H1 (cell line): ENCODE measurements around the gene BCAS1. TPM values are rescaled to one million over a fixed set of nuclear protein-coding genes. Genes with fewer than 3 reads are reported as not detected.

Experiments
- POLR2A ChIP-seq, 2 experiments: IDR thresholded peaks; 1 replicate in 1 of 2; 2 replicates in 1 of 2; pipeline ENCODE4 v1.6.1; 2011; ENCODE audit warnings: low read depth in 2 of 2, low read length in 2 of 2, mild to moderate bottlenecking in 2 of 2; ENCODE audit errors: control extremely low read depth in 1 of 2
- TAF1 ChIP-seq: IDR thresholded peaks from 2 replicates; pipeline ENCODE4 v1.6.1; 2011; ENCODE audit warnings: mild to moderate bottlenecking, low read depth, low read length
- TBP ChIP-seq: IDR thresholded peaks from 2 replicates; pipeline ENCODE4 v1.6.1; 2011; ENCODE audit warnings: low read depth, low read length, improper control_type of control experiment
- polyA plus RNA-seq, 7 experiments: library from polyadenylated mRNA; depleted of rRNA in 3 of 7; stranded (reverse) in 5 of 7; unstranded in 2 of 7; fragments of >200 nt in 5 of 7; fragments of 200-250 nt in 2 of 7; gene quantifications; 1 replicate in 5 of 7; 2 replicates in 1 of 7; 4 replicates in 1 of 7; pipeline versions ENCODE4 v1.2.1 to v1.2.3, GENCODE V29; 2011 to 2013; ENCODE audit warnings: missing spikeins in 2 of 7, mixed read lengths in 2 of 7
- total RNA-seq: library from RNA; stranded (reverse); fragmentation: NEBNext Ultra II Directional; extraction: Animal tissue kit (Norgen Biotek cat#: 25700); gene quantifications from 2 replicates; pipeline ENCODE4 v1.2.1, GENCODE V29; 2021
- TF ChIP-seq, protein P1 (sequence below): fragments of 300-600 bp; sonication (generic); IDR thresholded peaks from 2 replicates; pipeline ENCODE4 v1.7.1; 2012; ENCODE audit warnings: low read length, moderate library complexity, mild to moderate bottlenecking, inconsistent platforms; ENCODE audit not compliant: insufficient replicate concordance
- TF ChIP-seq, protein P2 (sequence below): IDR thresholded peaks from 2 replicates; pipeline ENCODE4 v1.6.1; 2012; ENCODE audit warnings: low read length, inconsistent platforms

Gene BCAS1
- total and polyA plus RNA-seq, 2 of the 8 experiments (the other 6 are each of a cell fraction or from before 2014, with no cell fraction given) = 0.06 to 0.19 TPM

DNA sequence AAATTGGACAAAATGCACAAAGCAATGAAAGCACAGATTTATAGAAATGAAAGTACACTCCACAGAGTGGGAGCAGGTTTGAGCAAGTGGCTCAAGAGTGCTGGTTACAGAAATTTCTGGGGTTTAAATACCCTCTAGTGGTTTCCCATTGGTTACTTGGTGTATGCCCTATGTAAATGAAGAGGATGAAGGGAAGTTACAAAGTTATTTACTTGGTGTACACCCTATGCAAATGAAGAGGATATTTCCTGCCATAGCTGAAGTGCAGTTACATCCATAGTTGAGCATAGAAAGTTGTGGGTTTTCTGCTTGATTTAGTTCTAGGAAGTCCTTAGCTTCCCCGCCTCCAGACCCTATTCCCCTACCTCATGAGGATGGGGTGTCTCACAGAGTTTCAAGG, 22.7 kb downstream of the BCAS1 start (continued):
- TF ChIP-seq, protein P1, sequence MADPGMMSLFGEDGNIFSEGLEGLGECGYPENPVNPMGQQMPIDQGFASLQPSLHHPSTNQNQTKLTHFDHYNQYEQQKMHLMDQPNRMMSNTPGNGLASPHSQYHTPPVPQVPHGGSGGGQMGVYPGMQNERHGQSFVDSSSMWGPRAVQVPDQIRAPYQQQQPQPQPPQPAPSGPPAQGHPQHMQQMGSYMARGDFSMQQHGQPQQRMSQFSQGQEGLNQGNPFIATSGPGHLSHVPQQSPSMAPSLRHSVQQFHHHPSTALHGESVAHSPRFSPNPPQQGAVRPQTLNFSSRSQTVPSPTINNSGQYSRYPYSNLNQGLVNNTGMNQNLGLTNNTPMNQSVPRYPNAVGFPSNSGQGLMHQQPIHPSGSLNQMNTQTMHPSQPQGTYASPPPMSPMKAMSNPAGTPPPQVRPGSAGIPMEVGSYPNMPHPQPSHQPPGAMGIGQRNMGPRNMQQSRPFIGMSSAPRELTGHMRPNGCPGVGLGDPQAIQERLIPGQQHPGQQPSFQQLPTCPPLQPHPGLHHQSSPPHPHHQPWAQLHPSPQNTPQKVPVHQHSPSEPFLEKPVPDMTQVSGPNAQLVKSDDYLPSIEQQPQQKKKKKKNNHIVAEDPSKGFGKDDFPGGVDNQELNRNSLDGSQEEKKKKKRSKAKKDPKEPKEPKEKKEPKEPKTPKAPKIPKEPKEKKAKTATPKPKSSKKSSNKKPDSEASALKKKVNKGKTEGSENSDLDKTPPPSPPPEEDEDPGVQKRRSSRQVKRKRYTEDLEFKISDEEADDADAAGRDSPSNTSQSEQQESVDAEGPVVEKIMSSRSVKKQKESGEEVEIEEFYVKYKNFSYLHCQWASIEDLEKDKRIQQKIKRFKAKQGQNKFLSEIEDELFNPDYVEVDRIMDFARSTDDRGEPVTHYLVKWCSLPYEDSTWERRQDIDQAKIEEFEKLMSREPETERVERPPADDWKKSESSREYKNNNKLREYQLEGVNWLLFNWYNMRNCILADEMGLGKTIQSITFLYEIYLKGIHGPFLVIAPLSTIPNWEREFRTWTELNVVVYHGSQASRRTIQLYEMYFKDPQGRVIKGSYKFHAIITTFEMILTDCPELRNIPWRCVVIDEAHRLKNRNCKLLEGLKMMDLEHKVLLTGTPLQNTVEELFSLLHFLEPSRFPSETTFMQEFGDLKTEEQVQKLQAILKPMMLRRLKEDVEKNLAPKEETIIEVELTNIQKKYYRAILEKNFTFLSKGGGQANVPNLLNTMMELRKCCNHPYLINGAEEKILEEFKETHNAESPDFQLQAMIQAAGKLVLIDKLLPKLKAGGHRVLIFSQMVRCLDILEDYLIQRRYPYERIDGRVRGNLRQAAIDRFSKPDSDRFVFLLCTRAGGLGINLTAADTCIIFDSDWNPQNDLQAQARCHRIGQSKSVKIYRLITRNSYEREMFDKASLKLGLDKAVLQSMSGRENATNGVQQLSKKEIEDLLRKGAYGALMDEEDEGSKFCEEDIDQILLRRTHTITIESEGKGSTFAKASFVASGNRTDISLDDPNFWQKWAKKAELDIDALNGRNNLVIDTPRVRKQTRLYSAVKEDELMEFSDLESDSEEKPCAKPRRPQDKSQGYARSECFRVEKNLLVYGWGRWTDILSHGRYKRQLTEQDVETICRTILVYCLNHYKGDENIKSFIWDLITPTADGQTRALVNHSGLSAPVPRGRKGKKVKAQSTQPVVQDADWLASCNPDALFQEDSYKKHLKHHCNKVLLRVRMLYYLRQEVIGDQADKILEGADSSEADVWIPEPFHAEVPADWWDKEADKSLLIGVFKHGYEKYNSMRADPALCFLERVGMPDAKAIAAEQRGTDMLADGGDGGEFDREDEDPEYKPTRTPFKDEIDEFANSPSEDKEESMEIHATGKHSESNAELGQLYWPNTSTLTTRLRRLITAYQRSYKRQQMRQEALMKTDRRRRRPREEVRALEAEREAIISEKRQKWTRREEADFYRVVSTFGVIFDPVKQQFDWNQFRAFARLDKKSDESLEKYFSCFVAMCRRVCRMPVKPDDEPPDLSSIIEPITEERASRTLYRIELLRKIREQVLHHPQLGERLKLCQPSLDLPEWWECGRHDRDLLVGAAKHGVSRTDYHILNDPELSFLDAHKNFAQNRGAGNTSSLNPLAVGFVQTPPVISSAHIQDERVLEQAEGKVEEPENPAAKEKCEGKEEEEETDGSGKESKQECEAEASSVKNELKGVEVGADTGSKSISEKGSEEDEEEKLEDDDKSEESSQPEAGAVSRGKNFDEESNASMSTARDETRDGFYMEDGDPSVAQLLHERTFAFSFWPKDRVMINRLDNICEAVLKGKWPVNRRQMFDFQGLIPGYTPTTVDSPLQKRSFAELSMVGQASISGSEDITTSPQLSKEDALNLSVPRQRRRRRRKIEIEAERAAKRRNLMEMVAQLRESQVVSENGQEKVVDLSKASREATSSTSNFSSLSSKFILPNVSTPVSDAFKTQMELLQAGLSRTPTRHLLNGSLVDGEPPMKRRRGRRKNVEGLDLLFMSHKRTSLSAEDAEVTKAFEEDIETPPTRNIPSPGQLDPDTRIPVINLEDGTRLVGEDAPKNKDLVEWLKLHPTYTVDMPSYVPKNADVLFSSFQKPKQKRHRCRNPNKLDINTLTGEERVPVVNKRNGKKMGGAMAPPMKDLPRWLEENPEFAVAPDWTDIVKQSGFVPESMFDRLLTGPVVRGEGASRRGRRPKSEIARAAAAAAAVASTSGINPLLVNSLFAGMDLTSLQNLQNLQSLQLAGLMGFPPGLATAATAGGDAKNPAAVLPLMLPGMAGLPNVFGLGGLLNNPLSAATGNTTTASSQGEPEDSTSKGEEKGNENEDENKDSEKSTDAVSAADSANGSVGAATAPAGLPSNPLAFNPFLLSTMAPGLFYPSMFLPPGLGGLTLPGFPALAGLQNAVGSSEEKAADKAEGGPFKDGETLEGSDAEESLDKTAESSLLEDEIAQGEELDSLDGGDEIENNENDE = no peak
- TF ChIP-seq, protein P2, sequence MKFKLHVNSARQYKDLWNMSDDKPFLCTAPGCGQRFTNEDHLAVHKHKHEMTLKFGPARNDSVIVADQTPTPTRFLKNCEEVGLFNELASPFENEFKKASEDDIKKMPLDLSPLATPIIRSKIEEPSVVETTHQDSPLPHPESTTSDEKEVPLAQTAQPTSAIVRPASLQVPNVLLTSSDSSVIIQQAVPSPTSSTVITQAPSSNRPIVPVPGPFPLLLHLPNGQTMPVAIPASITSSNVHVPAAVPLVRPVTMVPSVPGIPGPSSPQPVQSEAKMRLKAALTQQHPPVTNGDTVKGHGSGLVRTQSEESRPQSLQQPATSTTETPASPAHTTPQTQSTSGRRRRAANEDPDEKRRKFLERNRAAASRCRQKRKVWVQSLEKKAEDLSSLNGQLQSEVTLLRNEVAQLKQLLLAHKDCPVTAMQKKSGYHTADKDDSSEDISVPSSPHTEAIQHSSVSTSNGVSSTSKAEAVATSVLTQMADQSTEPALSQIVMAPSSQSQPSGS = no peak
- TF ChIP-seq POLR2A (IDR thresholded peaks at IDR 0.05; ENCODE audit: control extremely low read depth in 1 of 2, low read depth in 2 of 2, low read length in 2 of 2) (no peak), TAF1 (no peak), TBP (no peak)
- TF ChIP-seq, all 59 proteins: peak for 0
